ELR (cell line): ENCODE data around the gene GTF2IRD2.
"Not testable (repeated sequence)": the region's sequence is repeated elsewhere in the genome, so short reads cannot be mapped to it uniquely, and the experiment has no call there.

Experiments
- DNase-seq: peaks from one replicate; pipeline ENCODE4 v3.0.0-alpha.2; 2015; ENCODE audit warnings: low read depth

GTF2IRD2 gene

GRCh38 chr7:74850833-74851721, at the start of gene GTF2IRD2:
Gene GTF2IRD2 (minus strand): TSS chr7:74851605. CDS start chr7:74836378, 15,227 bp downstream.
- DNase-seq = peak; percentile 1

- peak; percentile 82 for DNase-seq
Observed at GRCh38 chr7:74890158-74891123, 39.0 kb upstream of the GTF2IRD2 start.

DNA sequence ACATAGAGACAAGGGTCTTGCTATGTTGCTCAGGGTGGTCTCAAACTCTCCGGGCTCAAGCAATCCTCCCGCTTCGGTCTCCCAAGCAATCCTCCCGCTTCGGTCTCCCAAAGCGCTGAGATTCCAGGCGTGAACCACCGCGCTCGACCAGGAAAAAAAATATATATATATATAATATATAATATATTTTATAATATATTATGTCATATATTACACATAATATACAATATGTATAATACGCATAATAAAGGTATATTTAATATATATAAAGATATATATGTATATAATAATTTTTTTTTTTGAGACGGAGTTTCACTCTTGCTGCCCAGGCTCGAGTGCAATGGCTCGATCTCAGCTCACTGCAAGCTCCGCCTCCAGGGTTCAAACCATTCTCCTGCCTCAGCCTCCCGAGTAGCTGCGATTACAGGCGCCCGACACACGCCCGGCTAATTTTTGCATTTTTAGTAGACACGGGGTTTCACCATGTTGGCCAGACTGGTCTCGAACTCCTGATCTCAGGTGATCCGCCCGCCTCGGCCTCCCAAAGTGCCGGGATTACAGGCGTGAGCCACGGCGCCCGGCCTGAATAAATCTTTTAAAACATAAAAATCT, 38.2 kb upstream of the GTF2IRD2 start:
- DNase-seq = not testable (repeated sequence)

GRCh38 chr7:74885295-74885694, 33.9 kb upstream of the GTF2IRD2 start:
- not testable (repeated sequence) for DNase-seq

GRCh38 chr7:74882110-74882509, 30.7 kb upstream of the GTF2IRD2 start:
- not testable (repeated sequence) for DNase-seq

DNA sequence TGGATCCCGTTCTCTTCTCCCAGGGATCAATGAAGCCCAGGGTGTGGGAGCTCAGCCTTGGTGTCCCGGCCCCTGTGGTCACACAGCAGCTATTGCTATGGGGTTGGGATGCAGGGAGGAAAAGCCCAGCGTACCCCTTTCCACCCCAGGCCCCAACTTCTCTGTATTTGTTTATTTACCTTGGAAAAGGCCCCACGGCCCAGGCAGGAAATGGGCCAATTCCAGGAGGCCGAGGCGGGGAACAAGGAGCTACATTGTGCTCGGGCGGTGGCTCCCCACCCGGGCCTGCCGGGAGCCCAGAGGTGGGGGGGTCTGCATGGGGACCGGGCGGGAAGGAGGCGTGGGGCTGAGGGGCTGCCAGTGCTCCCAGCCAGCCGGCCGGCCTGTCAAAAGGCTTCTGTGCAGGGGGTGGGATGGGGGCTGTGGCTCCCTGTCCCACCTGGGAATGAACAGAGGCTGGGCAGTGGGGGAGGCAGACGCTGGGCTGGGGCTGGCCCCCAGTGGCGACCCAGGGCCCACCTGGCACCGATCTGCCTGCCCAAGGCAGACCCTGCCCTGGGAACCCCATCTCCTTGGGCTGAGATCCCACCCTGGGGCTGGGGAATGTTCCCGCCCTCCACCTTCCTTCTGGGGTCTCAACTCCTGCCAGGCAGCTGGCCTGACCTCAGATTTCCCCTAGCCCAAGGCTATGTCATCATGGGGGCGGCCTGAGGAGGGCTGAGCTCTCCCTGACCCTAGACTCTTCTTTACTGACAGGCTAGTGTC, 23.5 kb upstream of the GTF2IRD2 start:
- peak; percentile 15 for DNase-seq

DNA sequence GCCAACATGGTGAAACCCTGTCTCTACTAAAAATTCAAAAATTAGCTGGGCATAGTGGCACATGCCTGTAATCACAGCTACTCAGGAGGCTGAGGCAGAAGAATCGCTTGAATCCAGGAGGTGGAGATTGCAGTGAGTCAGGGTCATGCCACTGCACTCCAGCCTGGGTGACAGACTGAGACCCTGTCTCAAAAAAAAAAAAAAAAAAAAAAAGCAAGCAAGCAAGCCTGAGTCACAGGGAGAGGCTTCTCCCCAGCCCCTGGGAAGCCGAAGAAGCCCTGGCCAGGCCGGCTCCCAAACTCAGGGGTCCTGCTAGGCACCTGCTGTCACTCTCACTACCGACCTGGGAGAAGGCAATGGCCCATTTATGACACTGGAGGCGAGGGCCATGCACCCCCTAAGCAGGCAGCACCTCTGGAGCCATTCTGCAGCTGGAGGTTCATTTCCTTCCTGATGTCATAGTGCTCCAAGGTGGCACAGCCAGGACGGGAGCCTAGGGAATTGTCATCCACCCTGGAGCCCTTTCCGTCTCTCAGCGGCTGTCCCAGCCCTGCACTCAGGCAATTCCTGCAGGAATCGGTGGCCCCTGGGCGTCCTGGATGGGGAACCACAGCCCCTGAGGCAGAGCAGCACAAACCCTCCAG, 22.8 kb upstream of the GTF2IRD2 start:
- DNase-seq = not testable (repeated sequence)

GRCh38 chr7:74872542-74872941, 21.1 kb upstream of the GTF2IRD2 start:
- DNase-seq = not testable (repeated sequence)

DNA sequence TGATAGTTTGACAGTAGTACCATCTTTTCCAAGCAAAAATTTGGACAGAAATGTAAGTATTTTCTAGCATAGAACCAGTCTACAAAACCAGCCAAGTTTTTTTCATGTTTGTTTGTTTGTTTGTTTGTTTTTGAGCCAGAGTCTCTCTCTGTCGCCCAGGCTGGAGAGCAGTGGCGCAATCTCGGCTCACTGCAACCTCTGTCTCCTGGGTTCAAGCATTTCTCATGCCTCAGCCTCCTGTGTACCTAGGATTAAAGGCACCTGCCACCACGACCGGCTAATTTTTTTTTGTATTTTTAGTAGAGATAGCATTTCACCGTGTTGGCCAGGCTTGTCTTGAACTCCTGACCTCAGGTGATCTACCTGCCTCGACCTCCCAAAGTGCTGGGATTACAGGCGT, 14.4 kb upstream of the GTF2IRD2 start:
- DNase-seq = not testable (repeated sequence)

- not testable (repeated sequence) for DNase-seq
Observed at GRCh38 chr7:74849853-74850252, 1.6 kb downstream of the GTF2IRD2 start.

- DNase-seq = not testable (repeated sequence)
Observed at GRCh38 chr7:74830411-74830810, 21.0 kb downstream of the GTF2IRD2 start.

DNA sequence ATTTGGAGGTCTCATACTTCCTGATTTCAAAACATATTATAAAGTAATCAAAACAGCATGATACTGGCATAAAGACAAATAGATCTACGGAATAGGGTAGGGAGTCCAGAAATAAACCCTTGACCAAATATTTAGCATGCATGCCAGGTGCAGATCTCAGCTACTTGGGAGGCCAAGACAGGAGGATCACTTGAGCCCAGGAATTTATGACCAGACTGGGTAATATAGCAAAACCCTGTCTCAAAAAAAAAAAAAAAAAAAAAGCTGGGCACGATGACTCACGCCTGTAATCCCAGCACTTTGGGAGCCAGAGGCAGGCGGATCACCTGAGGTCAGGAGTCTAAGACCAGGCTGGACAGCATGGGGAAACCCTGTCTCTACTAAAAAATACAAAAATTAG, 21.4 kb downstream of the GTF2IRD2 start:
- DNase-seq = not testable (repeated sequence)

- not testable (repeated sequence) for DNase-seq
Observed at GRCh38 chr7:74821259-74821658, 30.1 kb downstream of the GTF2IRD2 start.

GRCh38 chr7:74820146-74820805, 31.1 kb downstream of the GTF2IRD2 start:
- DNase-seq = not testable (repeated sequence)

DNA sequence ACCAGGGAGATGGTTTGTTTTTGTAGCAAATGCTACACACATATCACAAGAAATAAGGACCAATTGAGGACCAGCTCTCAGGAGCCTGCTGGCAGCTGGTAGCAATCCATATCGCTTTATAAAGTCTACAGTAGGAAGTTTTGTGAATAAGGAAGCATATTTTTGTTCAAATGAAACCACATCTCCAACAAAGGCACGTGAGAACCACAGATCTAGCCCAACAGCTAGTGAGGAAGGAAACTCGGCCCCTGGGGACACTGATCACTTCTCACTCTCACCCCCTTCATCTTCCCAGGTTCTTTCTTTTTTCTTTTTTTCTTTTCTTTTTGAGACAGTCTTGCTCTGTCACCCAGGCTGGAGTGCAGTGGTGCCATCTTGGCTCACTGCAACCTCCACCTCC, 35.5 kb downstream of the GTF2IRD2 start:
- DNase-seq = not testable (repeated sequence)

GRCh38 chr7:74798644-74799043, 52.8 kb downstream of the GTF2IRD2 start:
- not testable (repeated sequence) for DNase-seq

GRCh38 chr7:74797848-74798622, 53.4 kb downstream of the GTF2IRD2 start:
- DNase-seq = not testable (repeated sequence)

- DNase-seq = not testable (repeated sequence)
Observed at GRCh38 chr7:74789200-74789736, 62.1 kb downstream of the GTF2IRD2 start.
